ENCODE data around the gene MAP4K3. TPM values are rescaled to one million over a fixed set of nuclear protein-coding genes. Genes with fewer than 3 reads are reported as not detected.

The MAP4K3 gene
- total RNA-seq, 3 donors from 2014 or later, result 32.7 to 50.4 (median 39.9) TPM

DNA sequence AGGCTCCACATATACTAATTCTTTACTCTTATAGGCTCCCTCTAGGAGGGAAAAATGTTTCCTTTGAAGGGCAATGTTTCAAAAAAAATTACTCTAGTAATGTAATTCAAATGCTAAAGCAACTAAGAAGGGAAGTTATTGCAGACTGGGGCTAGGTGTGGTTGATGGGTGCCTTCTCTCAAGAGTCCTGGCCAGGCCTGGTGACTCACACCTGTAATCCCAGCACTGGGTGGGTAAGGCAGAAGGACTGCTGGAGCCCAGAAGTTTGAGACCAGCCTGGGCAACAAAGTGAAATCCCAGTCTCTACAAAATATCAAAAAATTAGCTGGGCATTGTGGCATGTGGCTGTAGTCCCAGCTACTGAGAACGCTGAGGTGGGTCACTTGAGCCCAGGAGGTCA lies 162.1 kb downstream of the MAP4K3 start:
- ATAC-seq (peak; percentile 74), DNase-seq (no peak)
- H3K36me3 ChIP-seq (ENCODE audit: low read depth), result peaks cover 8% of the 10 kb centered on the region
- H3K4me1 ChIP-seq (ENCODE audit: low read depth), result no peaks in the 10 kb centered on the region
- intact Hi-C loops (cut with DNase I, micrococcal nuclease), result no loop called here
- H3K9me3 ChIP-seq, result no peaks in the 10 kb centered on the region
- no peak for TF ChIP-seq CTCF (IDR thresholded peaks at IDR 0.05)
- H3K4me3 ChIP-seq, result no peak overlapping the region

- H3K4me3 ChIP-seq, result no peak overlapping the region
- peaks cover 10% of the 10 kb centered on the region for H3K4me1 ChIP-seq (ENCODE audit: low read depth)
- intact Hi-C loops (cut with DNase I, micrococcal nuclease), result no loop called here
- no peak for TF ChIP-seq CTCF (IDR thresholded peaks at IDR 0.05)
- no peaks in the 10 kb centered on the region for H3K36me3 ChIP-seq (ENCODE audit: low read depth)
- no peaks in the 10 kb centered on the region for H3K9me3 ChIP-seq
- no peak for DNase-seq
- no peak for ATAC-seq
Measured at GRCh38 chr2:39269941-39270340, 167.1 kb downstream of the MAP4K3 start.

GRCh38 chr2:39266916-39267434 lies 170.1 kb downstream of the MAP4K3 start:
- Histone ChIP-seq H3K9me3 (no peaks in the 10 kb centered on the region), H3K4me1 (ENCODE audit: low read depth) (peaks cover 13% of the 10 kb centered on the region), H3K36me3 (ENCODE audit: low read depth) (no peaks in the 10 kb centered on the region), H3K4me3 (no peak overlapping the region)
- intact Hi-C loops (cut with DNase I, micrococcal nuclease), result no loop called here
- DNase-seq (no peak), ATAC-seq (no peak)
- no peak for TF ChIP-seq CTCF (IDR thresholded peaks at IDR 0.05)

DNA sequence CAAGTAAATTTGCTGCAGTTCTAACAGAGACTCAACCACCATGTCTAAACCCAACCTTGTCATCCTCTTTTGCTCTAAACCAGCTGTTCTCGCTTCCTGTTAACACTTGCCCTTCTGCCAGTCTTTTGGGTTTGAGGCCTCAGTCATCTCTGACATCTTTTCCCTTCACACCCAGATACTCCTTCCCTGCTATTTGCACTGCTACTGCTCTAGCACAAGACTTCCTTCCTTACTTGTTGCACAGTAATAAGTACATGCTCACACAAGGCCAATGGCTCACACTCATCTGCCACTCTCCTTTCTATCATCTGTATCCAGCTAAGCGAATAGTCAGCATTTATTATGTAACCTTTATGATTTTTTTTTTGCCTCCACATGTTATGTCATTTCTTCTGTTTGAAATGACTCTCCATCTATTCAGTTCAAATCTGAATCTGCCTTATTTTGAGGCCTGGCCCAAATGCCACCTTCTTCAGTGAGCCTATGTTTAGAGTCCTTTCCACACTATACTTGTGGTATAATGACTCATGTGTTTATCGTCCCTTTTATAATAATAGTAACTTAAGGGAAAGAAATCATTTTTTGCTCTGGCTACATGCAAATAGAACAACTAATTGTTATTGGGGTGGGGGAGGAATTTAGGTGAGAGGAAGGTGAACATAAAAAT lies 170.8 kb downstream of the MAP4K3 start:
- H3K4me1 ChIP-seq (ENCODE audit: low read depth), result peaks cover 13% of the 10 kb centered on the region
- no peak overlapping the region for H3K4me3 ChIP-seq
- intact Hi-C loops (cut with DNase I, micrococcal nuclease), result no loop called here
- TF ChIP-seq CTCF (IDR thresholded peaks at IDR 0.05), result no peak
- DNase-seq (no peak), ATAC-seq (peak; percentile 49)
- H3K9me3 ChIP-seq, result no peaks in the 10 kb centered on the region
- no peaks in the 10 kb centered on the region for H3K36me3 ChIP-seq (ENCODE audit: low read depth)

- no peak for DNase-seq
- Histone ChIP-seq H3K4me3 (no peak overlapping the region), H3K9me3 (no peaks in the 10 kb centered on the region), H3K4me1 (ENCODE audit: low read depth) (peaks cover 13% of the 10 kb centered on the region), H3K36me3 (ENCODE audit: low read depth) (no peaks in the 10 kb centered on the region)
- peak; percentile 28 for ATAC-seq
- TF ChIP-seq CTCF (IDR thresholded peaks at IDR 0.05), result no peak
- intact Hi-C loops (cut with DNase I, micrococcal nuclease), result no loop called here
Measured at GRCh38 chr2:39265315-39265714, 171.8 kb downstream of the MAP4K3 start.
